K562 (cell line): ENCODE data around the gene RUNDC3A. TPM values are rescaled to one million over a fixed set of nuclear protein-coding genes. Genes with fewer than 3 reads are reported as not detected.

ENCODE experiments used
- BHLHE40 ChIP-seq: IDR thresholded peaks from 2 replicates; pipeline ENCODE4 v1.6.1; 2011; ENCODE audit warnings: low read length, improper control_type of control experiment
- JUN ChIP-seq, 2 experiments: sonication (generic) in 1 of 2; formaldehyde crosslinking in 1 of 2; IDR thresholded peaks; 2 replicates each; pipeline versions ENCODE4 v1.6.1 to v1.8.0; 2012 to 2022; ENCODE audit warnings: borderline replicate concordance in 2 of 2, mild to moderate bottlenecking in 2 of 2, improper control_type of control experiment in 1 of 2, low read depth in 1 of 2, low read length in 1 of 2, missing genetic modification reagents in 1 of 2
- MEIS2 ChIP-seq: fragments of 450-650 bp; IDR thresholded peaks from 2 replicates; pipeline ENCODE4 v1.6.1; 2014; ENCODE audit warnings: mild to moderate bottlenecking; ENCODE audit not compliant: partially characterized antibody
- STAG1 ChIP-seq: sonication (generic); formaldehyde crosslinking; IDR thresholded peaks from 2 replicates; pipeline ENCODE4 v1.5.0; 2020; ENCODE audit warnings: missing genetic modification reagents, borderline replicate concordance
- XRCC5 ChIP-seq: fragments of 200-400 bp; formaldehyde crosslinking; IDR thresholded peaks from 2 replicates; pipeline ENCODE4 v1.6.1; 2017; ENCODE audit warnings: low read depth, mild to moderate bottlenecking, low read length
- ZNF384 ChIP-seq: IDR thresholded peaks from 2 replicates; pipeline ENCODE4 v1.6.1; 2012; ENCODE audit warnings: low read depth, low read length, improper control_type of control experiment
- polyA plus RNA-seq, 8 experiments: library from polyadenylated mRNA; depleted of rRNA in 4 of 8; stranded (reverse) in 5 of 8; unstranded in 3 of 8; fragments of >200 nt; fragmentation: Nextera tagmentation in 2 of 8; fragmentation: Illumina TruSeq in 1 of 8; extraction: Ambion mirVana in 2 of 8; extraction: Trizol in 1 of 8; gene quantifications; 2 replicates each; pipeline versions ENCODE4 v1.2.1 to v1.2.3, GENCODE V29; 2011 to 2014; ENCODE audit warnings: inconsistent platforms in 1 of 8, missing spikeins in 1 of 8
- total RNA-seq, 7 experiments: library from RNA; depleted of rRNA in 6 of 7; stranded (reverse); fragments of >200 nt in 6 of 7; fragmentation: Illumina TruSeq in 2 of 7; extraction: Trizol in 2 of 7; gene quantifications; 2 replicates each; pipeline versions ENCODE4 v1.2.1 to v1.2.3, GENCODE V29; 2011 to 2021; ENCODE audit warnings: low replicate concordance in 1 of 7
- TF ChIP-seq, protein P1 (sequence below): fragments of 450-650 bp; IDR thresholded peaks from 2 replicates; pipeline ENCODE4 v1.6.1; 2016
- TF ChIP-seq, protein P2 (sequence below): fragments of 200-800 bp; sonication (Bioruptor generic); IDR thresholded peaks from 2 replicates; pipeline ENCODE4 v1.6.1; 2017; ENCODE audit warnings: missing genetic modification characterization, missing compliant biosample characterization
- TF ChIP-seq, protein P3 (sequence below): sonication (generic); formaldehyde crosslinking; IDR thresholded peaks from 2 replicates; pipeline ENCODE4 v1.9.0; 2022; ENCODE audit warnings: mild to moderate bottlenecking, missing genetic modification reagents
- TF ChIP-seq, protein P4 (sequence below): sonication (generic); formaldehyde crosslinking; IDR thresholded peaks from 2 replicates; pipeline ENCODE4 v1.9.0; 2022; ENCODE audit warnings: mild to moderate bottlenecking, missing genetic modification reagents
- TF ChIP-seq, protein P5 (sequence below): fragments of 450-650 bp; formaldehyde crosslinking; IDR thresholded peaks from 2 replicates; pipeline ENCODE4 v1.4.0; 2020; ENCODE audit warnings: mild to moderate bottlenecking, mixed read lengths
- TF ChIP-seq, protein P6 (sequence below), 2 experiments: fragments of 450-650 bp; formaldehyde crosslinking in 1 of 2; IDR thresholded peaks; 2 replicates each; pipeline versions ENCODE4 v1.4.0 to v1.6.1; 2014 to 2020; ENCODE audit warnings: mild to moderate bottlenecking in 2 of 2, borderline replicate concordance in 1 of 2, low read depth in 1 of 2

RUNDC3A gene
- total and polyA plus RNA-seq, 9 of the 15 experiments (the other 6 are each of a cell fraction or from before 2014, with no cell fraction given): not detected

DNA sequence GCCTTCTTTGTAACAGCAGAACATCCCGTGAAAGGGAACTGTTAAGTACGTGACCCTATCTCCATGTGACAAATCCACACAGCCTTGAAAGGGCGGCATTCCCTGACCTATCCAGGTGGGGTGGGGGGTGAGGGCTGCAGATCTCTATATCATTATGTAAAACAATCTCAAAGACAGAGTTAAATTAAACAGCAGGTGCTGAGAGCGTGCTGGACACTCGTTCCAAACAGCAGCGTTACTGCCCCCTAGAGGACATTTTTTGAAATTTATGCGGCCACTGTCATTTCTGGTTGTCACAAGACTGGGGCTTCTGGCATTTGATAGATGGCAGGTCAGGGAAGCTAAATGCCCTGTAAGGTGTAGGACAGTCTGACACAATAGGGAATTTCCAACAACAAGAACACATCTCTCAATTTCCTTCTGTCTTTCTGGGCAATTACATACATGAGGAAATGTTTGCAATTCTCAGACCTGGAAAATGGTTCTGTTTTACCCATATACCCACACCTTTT lies 22.9 kb downstream of the RUNDC3A start (continued):
- TF ChIP-seq, protein P1, sequence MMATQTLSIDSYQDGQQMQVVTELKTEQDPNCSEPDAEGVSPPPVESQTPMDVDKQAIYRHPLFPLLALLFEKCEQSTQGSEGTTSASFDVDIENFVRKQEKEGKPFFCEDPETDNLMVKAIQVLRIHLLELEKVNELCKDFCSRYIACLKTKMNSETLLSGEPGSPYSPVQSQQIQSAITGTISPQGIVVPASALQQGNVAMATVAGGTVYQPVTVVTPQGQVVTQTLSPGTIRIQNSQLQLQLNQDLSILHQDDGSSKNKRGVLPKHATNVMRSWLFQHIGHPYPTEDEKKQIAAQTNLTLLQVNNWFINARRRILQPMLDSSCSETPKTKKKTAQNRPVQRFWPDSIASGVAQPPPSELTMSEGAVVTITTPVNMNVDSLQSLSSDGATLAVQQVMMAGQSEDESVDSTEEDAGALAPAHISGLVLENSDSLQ: peak; percentile 88
- TF ChIP-seq XRCC5: peak; percentile 58; the same call in 1 of the 2 replicates
- TF ChIP-seq JUN (IDR thresholded peaks at IDR 0.05; ENCODE audit: borderline replicate concordance, low read depth, low read length): 0 out of 2 replicates have a peak, but pooled peaks have one; percentile 31
- no peak for TF ChIP-seq JUN (CRISPR knock-in tag; IDR thresholded peaks at IDR 0.05; ENCODE audit: borderline replicate concordance)
- TF ChIP-seq ZNF384: 0 out of 2 replicates have a peak, but pooled peaks have one; percentile 11
- TF ChIP-seq BHLHE40: peak; percentile 79
- TF ChIP-seq, protein P2, sequence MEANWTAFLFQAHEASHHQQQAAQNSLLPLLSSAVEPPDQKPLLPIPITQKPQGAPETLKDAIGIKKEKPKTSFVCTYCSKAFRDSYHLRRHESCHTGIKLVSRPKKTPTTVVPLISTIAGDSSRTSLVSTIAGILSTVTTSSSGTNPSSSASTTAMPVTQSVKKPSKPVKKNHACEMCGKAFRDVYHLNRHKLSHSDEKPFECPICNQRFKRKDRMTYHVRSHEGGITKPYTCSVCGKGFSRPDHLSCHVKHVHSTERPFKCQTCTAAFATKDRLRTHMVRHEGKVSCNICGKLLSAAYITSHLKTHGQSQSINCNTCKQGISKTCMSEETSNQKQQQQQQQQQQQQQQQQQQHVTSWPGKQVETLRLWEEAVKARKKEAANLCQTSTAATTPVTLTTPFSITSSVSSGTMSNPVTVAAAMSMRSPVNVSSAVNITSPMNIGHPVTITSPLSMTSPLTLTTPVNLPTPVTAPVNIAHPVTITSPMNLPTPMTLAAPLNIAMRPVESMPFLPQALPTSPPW (CRISPR knock-in tag): peak; percentile 42; the same call in 1 of the 2 replicates
- TF ChIP-seq, protein P3, sequence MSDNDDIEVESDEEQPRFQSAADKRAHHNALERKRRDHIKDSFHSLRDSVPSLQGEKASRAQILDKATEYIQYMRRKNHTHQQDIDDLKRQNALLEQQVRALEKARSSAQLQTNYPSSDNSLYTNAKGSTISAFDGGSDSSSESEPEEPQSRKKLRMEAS (CRISPR knock-in tag): peak; percentile 75
- TF ChIP-seq MEIS2: peak; percentile 95
- TF ChIP-seq, protein P4, sequence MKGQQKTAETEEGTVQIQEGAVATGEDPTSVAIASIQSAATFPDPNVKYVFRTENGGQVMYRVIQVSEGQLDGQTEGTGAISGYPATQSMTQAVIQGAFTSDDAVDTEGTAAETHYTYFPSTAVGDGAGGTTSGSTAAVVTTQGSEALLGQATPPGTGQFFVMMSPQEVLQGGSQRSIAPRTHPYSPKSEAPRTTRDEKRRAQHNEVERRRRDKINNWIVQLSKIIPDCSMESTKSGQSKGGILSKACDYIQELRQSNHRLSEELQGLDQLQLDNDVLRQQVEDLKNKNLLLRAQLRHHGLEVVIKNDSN (CRISPR knock-in tag): peak; percentile 33; the same call in 1 of the 2 replicates
- TF ChIP-seq, protein P5, sequence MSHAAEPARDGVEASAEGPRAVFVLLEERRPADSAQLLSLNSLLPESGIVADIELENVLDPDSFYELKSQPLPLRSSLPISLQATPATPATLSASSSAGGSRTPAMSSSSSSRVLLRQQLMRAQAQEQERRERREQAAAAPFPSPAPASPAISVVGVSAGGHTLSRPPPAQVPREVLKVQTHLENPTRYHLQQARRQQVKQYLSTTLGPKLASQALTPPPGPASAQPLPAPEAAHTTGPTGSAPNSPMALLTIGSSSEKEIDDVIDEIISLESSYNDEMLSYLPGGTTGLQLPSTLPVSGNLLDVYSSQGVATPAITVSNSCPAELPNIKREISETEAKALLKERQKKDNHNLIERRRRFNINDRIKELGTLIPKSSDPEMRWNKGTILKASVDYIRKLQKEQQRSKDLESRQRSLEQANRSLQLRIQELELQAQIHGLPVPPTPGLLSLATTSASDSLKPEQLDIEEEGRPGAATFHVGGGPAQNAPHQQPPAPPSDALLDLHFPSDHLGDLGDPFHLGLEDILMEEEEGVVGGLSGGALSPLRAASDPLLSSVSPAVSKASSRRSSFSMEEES: no peak
- TF ChIP-seq STAG1 (CRISPR knock-in tag): peak; percentile 34; the same call in 1 of the 2 replicates
- TF ChIP-seq, protein P6, sequence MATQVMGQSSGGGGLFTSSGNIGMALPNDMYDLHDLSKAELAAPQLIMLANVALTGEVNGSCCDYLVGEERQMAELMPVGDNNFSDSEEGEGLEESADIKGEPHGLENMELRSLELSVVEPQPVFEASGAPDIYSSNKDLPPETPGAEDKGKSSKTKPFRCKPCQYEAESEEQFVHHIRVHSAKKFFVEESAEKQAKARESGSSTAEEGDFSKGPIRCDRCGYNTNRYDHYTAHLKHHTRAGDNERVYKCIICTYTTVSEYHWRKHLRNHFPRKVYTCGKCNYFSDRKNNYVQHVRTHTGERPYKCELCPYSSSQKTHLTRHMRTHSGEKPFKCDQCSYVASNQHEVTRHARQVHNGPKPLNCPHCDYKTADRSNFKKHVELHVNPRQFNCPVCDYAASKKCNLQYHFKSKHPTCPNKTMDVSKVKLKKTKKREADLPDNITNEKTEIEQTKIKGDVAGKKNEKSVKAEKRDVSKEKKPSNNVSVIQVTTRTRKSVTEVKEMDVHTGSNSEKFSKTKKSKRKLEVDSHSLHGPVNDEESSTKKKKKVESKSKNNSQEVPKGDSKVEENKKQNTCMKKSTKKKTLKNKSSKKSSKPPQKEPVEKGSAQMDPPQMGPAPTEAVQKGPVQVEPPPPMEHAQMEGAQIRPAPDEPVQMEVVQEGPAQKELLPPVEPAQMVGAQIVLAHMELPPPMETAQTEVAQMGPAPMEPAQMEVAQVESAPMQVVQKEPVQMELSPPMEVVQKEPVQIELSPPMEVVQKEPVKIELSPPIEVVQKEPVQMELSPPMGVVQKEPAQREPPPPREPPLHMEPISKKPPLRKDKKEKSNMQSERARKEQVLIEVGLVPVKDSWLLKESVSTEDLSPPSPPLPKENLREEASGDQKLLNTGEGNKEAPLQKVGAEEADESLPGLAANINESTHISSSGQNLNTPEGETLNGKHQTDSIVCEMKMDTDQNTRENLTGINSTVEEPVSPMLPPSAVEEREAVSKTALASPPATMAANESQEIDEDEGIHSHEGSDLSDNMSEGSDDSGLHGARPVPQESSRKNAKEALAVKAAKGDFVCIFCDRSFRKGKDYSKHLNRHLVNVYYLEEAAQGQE (IDR thresholded peaks at IDR 0.05; ENCODE audit: borderline replicate concordance): peak; percentile 65; the same call in 1 of the 2 replicates
- TF ChIP-seq, protein P6 (CRISPR knock-in tag; IDR thresholded peaks at IDR 0.05; ENCODE audit: low read depth): no peak
